Measurements from ENCODE around the gene RET.

RET gene

GRCh38 chr10:43108951-43109350 lies 32.1 kb downstream of the RET start:
- no peak for DNase-seq (ENCODE audit: low spot score)

GRCh38 chr10:43109671-43110249 lies 32.9 kb downstream of the RET start:
- no peak for DNase-seq (ENCODE audit: low spot score)

- no peak for DNase-seq (ENCODE audit: low spot score)
Measured at GRCh38 chr10:43110338-43111071, 33.6 kb downstream of the RET start.

GRCh38 chr10:43111101-43111500 lies 34.2 kb downstream of the RET start:
- no peak for DNase-seq (ENCODE audit: low spot score)

GRCh38 chr10:43111921-43112607 lies 35.2 kb downstream of the RET start:
- DNase-seq (ENCODE audit: low spot score), result no peak

- DNase-seq (ENCODE audit: low spot score), result no peak
Measured at GRCh38 chr10:43112608-43112961, 35.7 kb downstream of the RET start.

GRCh38 chr10:43113201-43114087 lies 36.6 kb downstream of the RET start:
- no peak for DNase-seq (ENCODE audit: low spot score)

- no peak for DNase-seq (ENCODE audit: low spot score)
Measured at GRCh38 chr10:43114088-43114742, 37.3 kb downstream of the RET start.

GRCh38 chr10:43114743-43115611 lies 38.1 kb downstream of the RET start:
- DNase-seq (ENCODE audit: low spot score), result no peak

- no peak for DNase-seq (ENCODE audit: low spot score)
Measured at GRCh38 chr10:43115881-43116595, 39.2 kb downstream of the RET start.

- DNase-seq (ENCODE audit: low spot score), result no peak
Measured at GRCh38 chr10:43116596-43116995, 39.7 kb downstream of the RET start.

- DNase-seq (ENCODE audit: low spot score), result no peak
Measured at GRCh38 chr10:43117031-43117776, 40.3 kb downstream of the RET start.

- DNase-seq (ENCODE audit: low spot score), result no peak
Measured at GRCh38 chr10:43117777-43118583, 41.1 kb downstream of the RET start.

- DNase-seq (ENCODE audit: low spot score), result no peak
Measured at GRCh38 chr10:43118631-43119415, 42.0 kb downstream of the RET start.

- no peak for DNase-seq (ENCODE audit: low spot score)
Measured at GRCh38 chr10:43119416-43120115, 42.7 kb downstream of the RET start.

- no peak for DNase-seq (ENCODE audit: low spot score)
Measured at GRCh38 chr10:43120116-43120928, 43.5 kb downstream of the RET start.
